GM21786 (cell line): ENCODE data around the gene PPP1R14C.
"Not testable (repeated sequence)": the region's sequence is repeated elsewhere in the genome, so short reads cannot be mapped to it uniquely, and the experiment has no call there.

Experiments used
- ATAC-seq: cut with Tn5 transposase; IDR thresholded peaks from one replicate; pipeline ENCODE4 v1.9.1; 2021; ENCODE audit not compliant: unreplicated experiment

PPP1R14C gene

GRCh38 chr6:150212778-150213177 lies 69.9 kb downstream of the PPP1R14C start:
- ATAC-seq = no peak

- ATAC-seq = no peak
These were observed 70.5 kb downstream of the PPP1R14C start for GRCh38 chr6:150213301-150213700.

- no peak for ATAC-seq
These were observed 71.5 kb downstream of the PPP1R14C start for GRCh38 chr6:150214310-150214709.

- no peak for ATAC-seq
These were observed 78.0 kb downstream of the PPP1R14C start for GRCh38 chr6:150220634-150221551.

DNA sequence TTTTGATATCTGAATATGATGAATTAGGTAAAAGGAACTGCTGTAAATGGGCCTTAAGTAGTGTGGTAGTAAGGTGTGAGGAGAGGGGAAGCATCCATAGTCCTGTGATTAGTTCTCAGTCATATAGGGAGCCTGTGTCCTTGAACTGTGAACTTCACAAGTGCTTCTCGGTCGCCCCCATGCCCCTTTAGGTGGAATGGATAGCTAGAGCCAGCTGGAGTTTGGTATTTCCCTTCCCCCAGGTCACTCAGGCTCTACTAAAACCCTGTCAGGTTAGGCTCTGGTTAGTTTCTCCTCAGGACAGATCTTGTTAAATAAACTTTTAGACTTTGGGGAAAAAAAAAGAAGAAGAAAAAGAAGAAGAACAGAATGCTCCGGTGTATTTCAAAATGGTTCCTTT lies 82.0 kb downstream of the PPP1R14C start:
- ATAC-seq = no peak

GRCh38 chr6:150227281-150227680 lies 84.4 kb downstream of the PPP1R14C start:
- ATAC-seq = no peak

DNA sequence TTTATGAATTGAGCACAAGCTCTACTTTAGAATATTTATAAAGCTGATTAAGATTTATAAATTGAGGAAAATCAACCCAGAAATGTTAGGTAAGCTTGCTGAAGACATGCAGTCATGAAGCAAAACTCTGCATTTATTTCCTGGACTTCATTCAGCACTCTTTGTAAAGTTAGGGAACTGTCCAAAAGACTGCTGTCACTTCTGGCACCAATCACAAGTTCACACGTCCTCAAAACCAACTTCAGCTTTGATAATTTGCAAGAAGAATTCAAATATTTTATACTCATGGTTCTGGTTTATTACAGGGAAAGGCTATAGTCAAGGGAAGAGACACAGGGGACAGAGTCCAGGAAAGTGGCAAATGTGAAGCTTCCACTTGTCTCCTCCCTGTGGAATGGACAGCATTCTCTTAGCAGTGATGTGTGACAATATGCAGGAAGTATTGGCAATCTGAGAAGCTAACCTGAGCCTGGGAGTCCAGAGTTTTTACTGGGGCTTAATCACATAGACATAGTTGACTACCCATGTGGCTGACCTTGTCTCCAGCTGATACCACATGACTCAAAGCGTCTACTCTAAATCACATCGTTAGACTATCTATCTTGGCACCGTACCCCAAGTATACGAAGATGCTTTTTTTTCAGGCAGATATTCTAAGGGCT lies 85.4 kb downstream of the PPP1R14C start:
- no peak for ATAC-seq

GRCh38 chr6:150229436-150230163 lies 86.8 kb downstream of the PPP1R14C start:
- no peak for ATAC-seq

GRCh38 chr6:150230164-150230561 lies 87.3 kb downstream of the PPP1R14C start:
- no peak for ATAC-seq

- no peak for ATAC-seq
These were observed 88.1 kb downstream of the PPP1R14C start for GRCh38 chr6:150230832-150231524.

DNA sequence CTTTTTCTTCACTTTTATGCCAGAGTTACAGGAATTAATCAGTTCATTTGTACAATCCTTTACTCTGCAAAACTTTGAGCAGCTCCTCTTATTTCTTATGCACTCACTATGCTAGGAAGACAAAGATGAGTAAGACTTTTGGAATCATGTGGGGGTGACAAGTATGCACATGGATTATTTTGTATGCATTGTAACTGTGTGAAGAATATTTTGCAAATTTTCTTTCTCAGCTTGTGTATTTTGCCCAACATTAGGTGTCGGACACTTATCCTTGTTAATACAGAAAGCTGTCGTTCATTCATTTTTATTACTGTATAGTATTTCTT lies 88.6 kb downstream of the PPP1R14C start:
- ATAC-seq = no peak

DNA sequence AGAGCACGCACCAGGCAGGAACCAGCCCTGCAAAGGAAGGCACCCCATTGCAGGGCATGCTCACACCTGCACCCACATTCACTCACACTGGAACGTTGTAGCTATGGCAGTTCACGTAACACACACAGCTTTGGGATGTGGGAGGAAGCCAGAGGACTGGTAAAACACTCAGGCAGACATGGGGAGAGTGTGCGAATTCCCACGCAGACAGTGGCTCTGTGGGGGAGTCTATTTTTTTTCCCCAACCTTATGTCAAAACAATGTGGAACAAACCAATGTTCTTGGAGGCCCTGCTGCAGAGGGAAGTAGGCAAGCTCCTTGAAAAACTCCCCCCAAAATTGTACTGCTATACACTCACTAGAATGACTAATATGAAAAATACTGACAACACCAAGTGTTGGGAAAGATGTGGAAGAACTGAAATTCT lies 91.0 kb downstream of the PPP1R14C start:
- no peak for ATAC-seq

DNA sequence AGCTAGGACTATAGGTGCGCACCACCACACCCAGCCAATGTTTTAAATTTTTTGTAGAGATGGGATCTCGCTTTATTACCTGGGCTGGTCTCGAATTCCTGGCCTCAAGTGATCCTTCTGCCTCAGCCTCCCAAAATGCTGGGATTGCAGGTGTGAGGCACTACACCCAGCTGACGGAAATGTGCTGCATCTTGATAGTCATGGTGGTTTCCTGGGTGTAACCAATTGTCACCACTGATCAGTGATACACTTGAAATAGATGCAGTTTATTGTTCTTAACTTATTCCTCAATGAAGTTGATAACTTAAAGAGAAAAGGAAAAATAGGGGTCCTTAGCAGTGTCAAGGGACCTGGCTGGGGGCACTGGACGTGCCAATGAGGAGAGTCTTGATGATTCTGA lies 92.4 kb downstream of the PPP1R14C start:
- no peak for ATAC-seq

GRCh38 chr6:150236114-150236513 lies 93.3 kb downstream of the PPP1R14C start:
- ATAC-seq = no peak

- no peak for ATAC-seq
These were observed 93.7 kb downstream of the PPP1R14C start for GRCh38 chr6:150236544-150236943.

- ATAC-seq = no peak
These were observed 94.8 kb downstream of the PPP1R14C start for GRCh38 chr6:150237626-150238025.

- no peak for ATAC-seq
These were observed 95.5 kb downstream of the PPP1R14C start for GRCh38 chr6:150238336-150238741.

GRCh38 chr6:150238846-150239407 lies 96.1 kb downstream of the PPP1R14C start:
- no peak for ATAC-seq

- not testable (repeated sequence) for ATAC-seq
These were observed 98.9 kb downstream of the PPP1R14C start for GRCh38 chr6:150241756-150242155.

DNA sequence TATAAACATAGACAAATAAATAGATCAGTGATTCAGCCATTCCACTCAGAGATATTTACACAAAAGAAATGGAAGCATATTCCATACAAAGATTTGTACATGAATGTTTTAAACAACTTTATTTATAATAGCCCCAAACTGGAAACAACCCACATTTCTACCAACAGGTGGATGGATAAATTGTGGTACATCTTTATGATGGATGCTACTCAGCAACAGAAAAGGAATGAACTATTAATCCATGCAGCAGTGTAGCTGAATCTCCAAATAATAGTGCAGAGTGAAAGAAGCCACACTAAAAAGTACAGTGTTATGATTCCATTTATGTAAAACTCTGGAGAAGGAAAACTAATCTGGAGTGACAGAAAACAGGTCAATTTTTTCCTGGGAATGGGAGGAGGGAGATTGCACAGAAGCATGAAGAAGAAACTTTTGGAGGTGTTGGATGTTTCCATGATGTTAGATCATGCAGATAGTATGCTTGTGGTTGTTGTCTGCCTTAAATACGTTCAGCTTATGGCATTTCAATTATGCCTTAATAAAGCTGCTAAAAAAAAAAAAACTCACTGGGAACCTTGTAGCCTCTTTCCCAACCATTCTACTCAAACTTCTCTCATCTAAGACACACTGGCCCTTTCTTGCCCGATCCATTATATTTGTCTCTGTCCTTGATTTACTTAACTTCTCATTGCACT lies 100.9 kb downstream of the PPP1R14C start:
- no peak for ATAC-seq
